OCI-LY1 (cell line): ENCODE measurements around the gene ZNF747.

Experiments
- H2AFZ ChIP-seq: fragments of 200-600 bp; sonication (generic), shearing (Covaris generic); 2 replicates; pipeline ENCODE4 v1.6.0; 2014; ENCODE audit warnings: antibody characterized with exemption, mild to moderate bottlenecking, low read length
- H3F3A ChIP-seq: fragments of 200-600 bp; sonication (generic), shearing (Covaris generic); 2 replicates; pipeline ENCODE4 v1.6.0; 2014; ENCODE audit warnings: mild to moderate bottlenecking, antibody characterized with exemption, low read length, moderate library complexity; ENCODE audit not compliant: insufficient read depth
- H3K27ac ChIP-seq: fragments of 200-600 bp; sonication (generic); 2 replicates; pipeline ENCODE4 v1.5.1; 2014; ENCODE audit warnings: low read length, mixed run types, mild to moderate bottlenecking, low read depth; ENCODE audit not compliant: poor library complexity, severe bottlenecking
- H3K27me3 ChIP-seq: fragments of 200-600 bp; sonication (generic); 2 replicates; pipeline ENCODE4 v1.6.0; 2014; ENCODE audit warnings: antibody characterized with exemption, mild to moderate bottlenecking, low read length, moderate library complexity; ENCODE audit not compliant: insufficient read depth
- H3K36me3 ChIP-seq: fragments of 200-600 bp; sonication (generic); 2 replicates; pipeline ENCODE4 v1.6.1; 2014; ENCODE audit warnings: mild to moderate bottlenecking, antibody characterized with exemption, low read length, moderate library complexity, mixed read lengths; ENCODE audit not compliant: insufficient read depth
- H3K4me1 ChIP-seq: fragments of 200-600 bp; sonication (generic); 2 replicates; pipeline ENCODE4 v1.5.1; 2014; ENCODE audit warnings: mild to moderate bottlenecking, low read length, moderate library complexity; ENCODE audit not compliant: insufficient read depth, severe bottlenecking
- H3K4me2 ChIP-seq: fragments of 200-600 bp; sonication (generic), shearing (Covaris generic); 2 replicates; pipeline ENCODE4 v1.6.1; 2014; ENCODE audit warnings: low read length
- H3K4me3 ChIP-seq: fragments of 200-600 bp; sonication (generic); 2 replicates; pipeline ENCODE4 v1.5.1; 2014; ENCODE audit warnings: low read length, low read depth, mild to moderate bottlenecking, mixed read lengths; ENCODE audit not compliant: poor library complexity, severe bottlenecking
- H3K79me2 ChIP-seq: fragments of 200-600 bp; shearing (Covaris generic); 2 replicates; pipeline ENCODE4 v1.6.1; 2016; ENCODE audit warnings: mixed run types, low read length, mixed read lengths; ENCODE audit not compliant: insufficient read depth
- H3K9ac ChIP-seq: fragments of 200-600 bp; sonication (generic), shearing (Covaris generic); 2 replicates; pipeline ENCODE4 v1.6.1; 2014; ENCODE audit warnings: mild to moderate bottlenecking, low read length, mixed read lengths
- H3K9me2 ChIP-seq: fragments of 200-600 bp; sonication (generic), shearing (Covaris generic); 2 replicates; pipeline ENCODE4 v1.6.1; 2014; ENCODE audit warnings: low read depth, mild to moderate bottlenecking, low read length, mixed read lengths
- H3K9me3 ChIP-seq: fragments of 200-600 bp; shearing (Covaris generic); 2 replicates; pipeline ENCODE4 v1.6.1; 2014; ENCODE audit warnings: low read length, mixed read lengths
- H4K20me1 ChIP-seq: fragments of 200-600 bp; sonication (generic), shearing (Covaris generic); 2 replicates; pipeline ENCODE4 v1.6.0; 2016; ENCODE audit warnings: mild to moderate bottlenecking, low read length; ENCODE audit not compliant: insufficient read depth
- CTCF ChIP-seq: fragments of 200-600 bp; sonication (generic), shearing (Covaris generic); IDR thresholded peaks from 2 replicates; pipeline ENCODE4 v1.5.1; 2017; ENCODE audit warnings: mild to moderate bottlenecking, antibody characterized with exemption, low read length, moderate library complexity, mixed read lengths
- EZH2 ChIP-seq: fragments of 200-600 bp; sonication (generic), shearing (Covaris generic); IDR thresholded peaks from 2 replicates; pipeline ENCODE4 v1.8.0; 2017; ENCODE audit warnings: borderline replicate concordance, mixed run types, mild to moderate bottlenecking, antibody characterized with exemption, low read length, moderate library complexity, mixed read lengths

Gene ZNF747

DNA sequence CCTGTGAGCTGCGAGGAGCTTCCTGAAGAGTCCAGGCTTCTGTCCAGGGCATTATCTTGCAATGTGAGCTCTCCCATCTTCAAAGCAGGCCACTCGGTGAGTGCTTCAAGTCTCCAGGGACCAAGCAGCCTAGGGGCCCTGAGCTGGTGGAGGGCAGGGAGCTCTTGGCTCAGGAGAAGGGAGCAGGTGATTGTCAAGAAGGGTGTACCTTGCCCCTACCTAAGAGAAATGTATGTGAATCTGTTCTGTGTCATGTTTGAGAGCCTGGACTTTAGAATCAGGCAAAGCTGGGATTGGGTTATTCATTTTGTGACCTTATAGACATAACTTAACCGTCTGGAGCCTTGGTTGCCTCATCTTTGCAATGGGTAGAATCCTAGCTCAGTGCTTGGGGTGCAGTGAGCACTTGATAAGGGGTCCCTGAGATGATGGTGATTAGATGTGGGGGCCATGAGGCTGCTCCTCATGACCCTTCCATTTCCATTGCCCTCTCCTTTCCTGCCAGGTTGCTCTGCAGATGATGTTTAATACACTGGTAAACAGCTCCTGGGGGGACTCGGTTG lies 24.2 kb downstream of the ZNF747 start:
- H3K4me2 ChIP-seq, result no peak overlapping the region
- peaks cover 83% of the 10 kb centered on the region for H3K36me3 ChIP-seq
- H3K4me3 ChIP-seq, result no peak overlapping the region
- no peaks in the 10 kb centered on the region for H3K9me2 ChIP-seq
- H3K9me3 ChIP-seq, result no peaks in the 10 kb centered on the region
- no peak overlapping the region for H3K9ac ChIP-seq
- no peak overlapping the region for H3K27ac ChIP-seq
- H3K79me2 ChIP-seq, result no peaks in the 10 kb centered on the region
- no peaks in the 10 kb centered on the region for H4K20me1 ChIP-seq
- H2AFZ ChIP-seq, result no peak overlapping the region
- TF ChIP-seq EZH2, result no peak
- TF ChIP-seq CTCF, result no peak
- no peaks in the 10 kb centered on the region for H3K4me1 ChIP-seq
- no peaks in the 10 kb centered on the region for H3K27me3 ChIP-seq
- H3F3A ChIP-seq, result no peaks in the 10 kb centered on the region

DNA sequence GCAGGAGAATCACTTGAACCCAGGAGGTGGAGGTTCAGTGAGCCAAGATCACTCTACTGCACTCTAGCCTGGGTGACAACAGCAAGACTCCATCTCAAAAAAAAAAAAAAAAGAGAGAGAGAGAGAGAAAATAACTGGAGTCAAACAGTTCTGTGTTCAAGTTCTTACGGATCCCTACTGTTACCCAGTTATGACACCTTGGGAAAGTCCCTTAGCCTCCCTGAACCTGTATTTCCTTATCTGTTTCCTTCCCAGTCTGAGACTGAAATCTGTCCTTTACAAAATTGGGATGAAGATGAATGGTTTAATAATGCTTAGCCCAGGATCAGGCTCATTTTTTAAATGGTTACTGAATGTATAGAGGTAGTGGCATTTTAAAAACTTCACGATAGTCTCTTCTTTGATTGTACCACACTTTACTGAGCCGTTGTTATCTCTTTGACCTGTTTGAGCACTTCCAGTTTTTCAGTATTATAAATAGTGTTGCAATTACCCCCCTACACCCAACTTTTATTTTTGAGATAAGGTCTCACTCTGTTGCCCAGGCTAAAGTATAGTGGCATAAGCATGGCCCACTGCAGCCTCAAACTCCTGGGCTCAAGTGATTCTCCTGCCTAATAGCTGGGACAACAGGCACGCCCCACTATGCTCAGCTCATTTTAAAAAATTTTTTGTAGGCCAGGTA lies 25.4 kb downstream of the ZNF747 start:
- Histone ChIP-seq H4K20me1 (no peaks in the 10 kb centered on the region), H3K9ac (no peak overlapping the region), H3K4me3 (no peak overlapping the region), H3K27ac (no peak overlapping the region), H2AFZ (no peak overlapping the region), H3F3A (no peaks in the 10 kb centered on the region), H3K27me3 (no peaks in the 10 kb centered on the region), H3K36me3 (peaks cover 84% of the 10 kb centered on the region), H3K79me2 (no peaks in the 10 kb centered on the region), H3K4me1 (no peaks in the 10 kb centered on the region), H3K4me2 (no peak overlapping the region), H3K9me3 (no peaks in the 10 kb centered on the region), H3K9me2 (no peaks in the 10 kb centered on the region)
- TF ChIP-seq CTCF (no peak), EZH2 (no peak)

DNA sequence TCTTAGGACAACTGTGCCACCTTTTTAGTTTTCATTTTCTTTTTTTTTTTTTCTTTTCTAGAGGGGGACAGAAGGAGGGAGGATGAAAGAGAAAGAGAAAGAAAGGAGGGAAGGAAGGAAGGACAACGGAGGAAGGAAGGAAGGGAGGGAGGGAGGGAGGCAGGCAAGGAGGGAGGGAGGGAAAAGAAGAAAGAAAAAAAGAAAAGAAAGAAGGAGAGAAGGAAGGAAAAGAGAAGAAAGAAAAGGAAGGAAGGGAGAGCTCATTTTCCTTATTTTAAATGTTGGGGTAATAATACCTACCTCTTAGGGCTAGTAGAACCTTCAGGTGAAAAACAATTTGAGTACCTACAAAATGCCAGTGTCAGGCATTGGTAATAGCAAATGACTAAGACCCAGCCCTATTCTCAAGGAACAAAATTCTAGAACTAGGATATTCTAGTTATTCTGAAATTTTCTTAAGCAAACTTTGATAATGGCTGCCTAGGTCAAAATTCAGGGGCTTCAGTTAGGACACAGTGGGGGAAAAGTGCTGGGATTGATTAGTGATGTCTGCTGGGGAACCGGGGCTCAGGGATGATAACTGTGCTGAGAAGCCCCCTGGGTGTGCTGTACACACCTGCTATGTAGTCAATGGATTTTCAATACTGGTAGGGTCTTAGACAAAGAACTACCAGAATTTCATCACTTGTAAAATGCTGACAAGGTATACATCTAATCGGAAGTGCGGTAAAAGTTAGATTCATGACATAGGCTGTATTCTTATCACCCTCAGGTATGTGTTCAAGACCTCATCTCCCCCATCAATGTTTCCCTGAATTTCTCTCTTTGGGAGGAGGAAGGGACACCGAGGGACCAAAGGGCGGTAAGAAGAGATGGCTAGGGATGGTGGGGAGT lies 31.0 kb downstream of the ZNF747 start:
- H3K9me2 ChIP-seq, result no peaks in the 10 kb centered on the region
- H2AFZ ChIP-seq, result no peak overlapping the region
- H3K27ac ChIP-seq, result no peak overlapping the region
- no peak overlapping the region for H3K4me3 ChIP-seq
- no peak overlapping the region for H3K9ac ChIP-seq
- peaks cover 75% of the 10 kb centered on the region for H3K36me3 ChIP-seq
- no peaks in the 10 kb centered on the region for H3F3A ChIP-seq
- no peaks in the 10 kb centered on the region for H3K4me1 ChIP-seq
- H3K79me2 ChIP-seq, result no peaks in the 10 kb centered on the region
- no peaks in the 10 kb centered on the region for H3K27me3 ChIP-seq
- H4K20me1 ChIP-seq, result no peaks in the 10 kb centered on the region
- H3K4me2 ChIP-seq, result no peak overlapping the region
- TF ChIP-seq EZH2 (no peak), CTCF (no peak)
- no peaks in the 10 kb centered on the region for H3K9me3 ChIP-seq
